Endothelial cell of umbilical vein (primary cell): ENCODE data around the gene STAG1. TPM values are rescaled to one million over a fixed set of nuclear protein-coding genes. Genes with fewer than 3 reads are reported as not detected.

Experiments used
- BruUV-seq: library from RNA; stranded (reverse); fragments of 400-500 nt; replicated peaks from 2 replicates; lab custom pipeline; 2021; lab: Mats Ljungman, UMichigan
- CTCF ChIA-PET: fragments of 300-600, 350-600 bp; sonication (Branson Sonifier 250); formaldehyde crosslinking; loops from one replicate; lab custom pipeline; 2021; ENCODE audit warnings: antibody characterized with exemption, inconsistent platforms; lab: Charles Lee
- POLR2A ChIA-PET: fragments of 300-600, 350-600 bp; sonication (Branson Sonifier 250); formaldehyde crosslinking; loops from one replicate; lab custom pipeline; 2021; ENCODE audit warnings: antibody characterized with exemption, inconsistent platforms; lab: Charles Lee
- DNase-seq: peaks from one replicate; pipeline ENCODE4 v3.0.0-alpha.2; 2011; ENCODE audit warnings: low read depth, low spot score
- FAIRE-seq: peaks from 2 replicates; lab custom pipeline; 2011; peaks lifted over from hg19 to GRCh38; lab: Jason Lieb, UNC
- H2AFZ ChIP-seq: 2 replicates; pipeline ENCODE4 v1.6.0; 2012; ENCODE audit warnings: low read depth, low read length, control low read depth, inconsistent platforms
- H3K27ac ChIP-seq: 2 replicates; pipeline ENCODE4 v1.5.1; 2011; ENCODE audit warnings: low read depth, mild to moderate bottlenecking, control low read depth, low read length, moderate library complexity; ENCODE audit not compliant: insufficient read depth
- H3K27me3 ChIP-seq, 2 experiments: 2 replicates each; pipeline versions ENCODE4 v1.6.0 to v1.6.1; 2011; ENCODE audit warnings: low read length in 2 of 2, mixed read lengths in 1 of 2; ENCODE audit not compliant: control insufficient read depth in 2 of 2, insufficient read depth in 2 of 2
- H3K36me3 ChIP-seq, 2 experiments: 2 replicates in 1 of 2; 3 replicates in 1 of 2; pipeline ENCODE4 v1.5.1; 2011; ENCODE audit warnings: low read length in 2 of 2, mild to moderate bottlenecking in 1 of 2, moderate library complexity in 1 of 2; ENCODE audit not compliant: control insufficient read depth in 2 of 2, insufficient read depth in 2 of 2; ENCODE audit errors: extremely low read depth in 1 of 2
- H3K4me1 ChIP-seq: 3 replicates; pipeline ENCODE4 v1.5.1; 2011; ENCODE audit warnings: mild to moderate bottlenecking, low read length; ENCODE audit not compliant: control insufficient read depth, insufficient read depth; ENCODE audit errors: extremely low read depth
- H3K4me2 ChIP-seq: 2 replicates; pipeline ENCODE4 v1.6.1; 2011; ENCODE audit warnings: low read length, control low read depth, mixed read lengths; ENCODE audit not compliant: insufficient read depth
- H3K4me3 ChIP-seq, 3 experiments: fragments of 200-600 bp in 1 of 3; sonication (generic), shearing (Covaris generic) in 1 of 3; replicated peaks in 1 of 3; 2 replicates each; pipeline ENCODE4 v1.5.1; 2011 to 2016; ENCODE audit warnings: control low read depth in 3 of 3, low read length in 3 of 3, mild to moderate bottlenecking in 2 of 3, inconsistent platforms in 1 of 3, low read depth in 1 of 3, moderate library complexity in 1 of 3; ENCODE audit not compliant: insufficient read depth in 1 of 3
- H3K79me2 ChIP-seq: 2 replicates; pipeline ENCODE4 v1.6.0; 2012; ENCODE audit warnings: low read length, inconsistent platforms; ENCODE audit not compliant: control insufficient read depth, insufficient read depth
- H3K9ac ChIP-seq: replicated peaks from 2 replicates; pipeline ENCODE3; 2011; ENCODE audit warnings: low read length, control low read depth; ENCODE audit not compliant: insufficient read depth; ENCODE audit errors: extremely low read depth
- H3K9me1 ChIP-seq: replicated peaks from 3 replicates; pipeline ENCODE4 v1.6.0; 2011; ENCODE audit warnings: mild to moderate bottlenecking, low read length; ENCODE audit not compliant: control insufficient read depth, insufficient read depth; ENCODE audit errors: extremely low read depth
- H3K9me3 ChIP-seq: replicated peaks from 2 replicates; pipeline ENCODE4 v1.5.1; 2012; ENCODE audit warnings: low read length, inconsistent platforms; ENCODE audit not compliant: control insufficient read depth, insufficient read depth
- H4K20me1 ChIP-seq: replicated peaks from 2 replicates; pipeline ENCODE3; 2011; ENCODE audit warnings: mild to moderate bottlenecking, low read length; ENCODE audit not compliant: control insufficient read depth, insufficient read depth; ENCODE audit errors: extremely low read depth
- EZH2 ChIP-seq: IDR thresholded peaks from 2 replicates; pipeline ENCODE4 v1.6.1; 2012; ENCODE audit warnings: borderline replicate concordance, low read depth, mild to moderate bottlenecking, moderate library complexity, low read length, inconsistent platforms; ENCODE audit not compliant: severe bottlenecking
- FOS ChIP-seq: IDR thresholded peaks from 2 replicates; pipeline ENCODE4 v1.6.1; 2011; ENCODE audit warnings: mild to moderate bottlenecking, low read length, moderate library complexity, borderline replicate concordance; ENCODE audit not compliant: insufficient read depth
- GATA2 ChIP-seq: IDR thresholded peaks from 2 replicates; pipeline ENCODE4 v1.7.0; 2011; ENCODE audit warnings: low read depth, mild to moderate bottlenecking, moderate library complexity, mixed read lengths, low read length; ENCODE audit not compliant: insufficient read length, insufficient read depth
- JUN ChIP-seq: IDR thresholded peaks from 2 replicates; pipeline ENCODE4 v1.6.1; 2011; ENCODE audit warnings: borderline replicate concordance, low read depth; ENCODE audit not compliant: insufficient read length, insufficient read depth
- MYC ChIP-seq: IDR thresholded peaks from one replicate; pipeline ENCODE4 v1.6.1; 2011; ENCODE audit warnings: mild to moderate bottlenecking, low read depth, low read length
- POLR2A ChIP-seq: IDR thresholded peaks from 2 replicates; pipeline ENCODE4 v1.6.1; 2012; ENCODE audit warnings: low read depth, mild to moderate bottlenecking, control low read depth, low read length
- POLR2AphosphoS5 ChIP-seq: IDR thresholded peaks from 2 replicates; pipeline ENCODE4 v1.6.1; 2012; ENCODE audit warnings: low read depth, mild to moderate bottlenecking, control low read depth, low read length, moderate library complexity; ENCODE audit not compliant: insufficient read depth
- dilution Hi-C: fragments of 300-500 bp; cut with MboI; formaldehyde crosslinking; loops from one replicate; pipeline ENCODE4 v1.15.0; 2019; ENCODE audit warnings: low sequenced_read_pairs; ENCODE audit not compliant: extremely low pct_ligation_motif_present
- intact Hi-C: fragments of 100-400 bp; cut with micrococcal nuclease; formaldehyde crosslinking; loops from one replicate; pipeline ENCODE4 v1.10.0; 2022
- polyA plus RNA-seq, 4 experiments: library from polyadenylated mRNA; depleted of rRNA in 3 of 4; stranded (reverse) in 3 of 4; unstranded in 1 of 4; fragments of >200 nt; gene quantifications; 2 replicates each; pipeline versions ENCODE4 v1.2.1 to v1.2.3, GENCODE V29; 2011 to 2012; ENCODE audit warnings: missing spikeins in 1 of 4
- total RNA-seq: library from RNA; stranded (reverse); gene quantifications from 2 replicates; pipeline ENCODE4 v1.2.3, GENCODE V29; 2021
- TF ChIP-seq, protein P1 (sequence below), 2 donors: IDR thresholded peaks; 1 replicate in 1 of 2; 2 replicates in 1 of 2; pipeline ENCODE4 v1.5.1; 2011; ENCODE audit warnings: low read length in 2 of 2, mild to moderate bottlenecking in 2 of 2, moderate library complexity in 2 of 2, control low read depth in 1 of 2, inconsistent platforms in 1 of 2, low read depth in 1 of 2; ENCODE audit not compliant: insufficient read depth in 1 of 2; ENCODE audit errors: extremely low read depth in 1 of 2
- TF ChIP-seq, protein P2 (sequence below): IDR thresholded peaks from 2 replicates; pipeline ENCODE4 v1.6.1; 2011; ENCODE audit not compliant: insufficient read depth, insufficient read length

The STAG1 gene
- total and polyA plus RNA-seq, 2 donors (not counting 3 experiments of a cell fraction or from before 2014, with no cell fraction given), result 7.4 to 42.1 TPM

DNA sequence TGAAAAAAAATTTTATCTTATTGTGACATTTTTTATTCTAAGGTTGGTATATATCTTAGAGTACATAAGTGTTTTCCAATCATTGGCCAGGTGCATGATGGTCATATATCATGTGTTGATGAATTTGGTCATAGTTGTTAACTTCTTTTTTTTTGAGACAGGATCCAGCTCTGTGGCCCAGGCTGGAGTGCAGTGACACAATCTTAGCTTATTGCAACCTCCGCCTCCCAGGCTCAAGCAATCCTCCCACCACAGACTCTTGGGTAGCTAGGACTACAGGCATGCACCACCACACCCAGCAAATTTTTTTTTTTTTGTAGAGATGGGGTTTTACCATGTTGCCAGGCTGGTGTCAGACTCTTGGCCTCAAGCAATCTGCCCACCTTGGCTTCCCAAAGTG is 458.0 kb downstream of the STAG1 start:
- Histone ChIP-seq H3K9ac (no peak overlapping the region), H3K27ac (no peak overlapping the region), H3K4me3 (no peak overlapping the region), H2AFZ (no peak overlapping the region), H3K79me2 (no peaks in the 10 kb centered on the region), H3K9me1 (no peaks in the 10 kb centered on the region), H3K4me1 (no peaks in the 10 kb centered on the region), H3K36me3 (peaks cover 3 to 5% of the 10 kb centered on the region in 2 experiments), H3K4me2 (no peak overlapping the region), H3K27me3 (no peaks in the 10 kb centered on the region), H4K20me1 (no peaks in the 10 kb centered on the region), H3K9me3 (no peaks in the 10 kb centered on the region)
- no peak for DNase-seq
- POLR2A ChIA-PET, result no interaction called here
- intact Hi-C loops, result no loop called here
- TF ChIP-seq EZH2, result no peak
- TF ChIP-seq, protein P1, sequence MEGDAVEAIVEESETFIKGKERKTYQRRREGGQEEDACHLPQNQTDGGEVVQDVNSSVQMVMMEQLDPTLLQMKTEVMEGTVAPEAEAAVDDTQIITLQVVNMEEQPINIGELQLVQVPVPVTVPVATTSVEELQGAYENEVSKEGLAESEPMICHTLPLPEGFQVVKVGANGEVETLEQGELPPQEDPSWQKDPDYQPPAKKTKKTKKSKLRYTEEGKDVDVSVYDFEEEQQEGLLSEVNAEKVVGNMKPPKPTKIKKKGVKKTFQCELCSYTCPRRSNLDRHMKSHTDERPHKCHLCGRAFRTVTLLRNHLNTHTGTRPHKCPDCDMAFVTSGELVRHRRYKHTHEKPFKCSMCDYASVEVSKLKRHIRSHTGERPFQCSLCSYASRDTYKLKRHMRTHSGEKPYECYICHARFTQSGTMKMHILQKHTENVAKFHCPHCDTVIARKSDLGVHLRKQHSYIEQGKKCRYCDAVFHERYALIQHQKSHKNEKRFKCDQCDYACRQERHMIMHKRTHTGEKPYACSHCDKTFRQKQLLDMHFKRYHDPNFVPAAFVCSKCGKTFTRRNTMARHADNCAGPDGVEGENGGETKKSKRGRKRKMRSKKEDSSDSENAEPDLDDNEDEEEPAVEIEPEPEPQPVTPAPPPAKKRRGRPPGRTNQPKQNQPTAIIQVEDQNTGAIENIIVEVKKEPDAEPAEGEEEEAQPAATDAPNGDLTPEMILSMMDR (IDR thresholded peaks at IDR 0.05; ENCODE audit: extremely low read depth in 1 of 2, insufficient read depth in 1 of 2, low read depth in 1 of 2, low read length in 2 of 2), result no peak
- dilution Hi-C loops, result no loop called here
- FAIRE-seq, result no peak
- BruUV-seq, result no TSS peak
- CTCF ChIA-PET, result interaction anchor here (1.7 to 1.9 kb wide), 3 partner anchors 12 to 458 kb away, joined by 4 to 8 read pairs (median 7); partner anchors contain the start of gene STAG1

DNA sequence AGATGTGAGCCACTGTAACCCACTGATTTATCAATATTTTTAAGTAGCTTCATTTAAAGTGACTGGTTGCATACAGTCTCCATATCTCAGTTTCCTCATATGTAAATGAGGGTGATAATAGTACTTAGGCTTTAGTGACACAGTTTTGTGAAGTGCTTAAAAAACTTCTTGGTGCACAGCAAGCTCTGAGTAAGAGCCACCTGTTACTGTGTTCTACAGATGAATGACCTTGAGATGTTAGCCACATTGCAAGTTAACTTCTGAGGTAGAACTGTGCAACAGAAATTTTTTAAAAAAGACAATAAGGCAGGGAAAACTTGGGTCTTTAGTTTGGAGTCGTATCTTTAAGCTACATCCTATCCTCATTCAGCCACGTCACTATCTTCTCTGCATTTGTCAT is 458.9 kb downstream of the STAG1 start:
- dilution Hi-C loops, result no loop called here
- Histone ChIP-seq H3K4me3 (no peak overlapping the region), H3K36me3 (peaks cover 3 to 5% of the 10 kb centered on the region in 2 experiments), H3K4me2 (no peak overlapping the region), H3K4me1 (no peaks in the 10 kb centered on the region), H3K27me3 (no peaks in the 10 kb centered on the region), H3K79me2 (no peaks in the 10 kb centered on the region), H4K20me1 (no peaks in the 10 kb centered on the region), H3K9me3 (no peaks in the 10 kb centered on the region), H3K9me1 (no peaks in the 10 kb centered on the region), H2AFZ (no peak overlapping the region), H3K9ac (no peak overlapping the region), H3K27ac (no peak overlapping the region)
- POLR2A ChIA-PET, result no interaction called here
- CTCF ChIA-PET, result interaction anchor here (1.1 to 1.9 kb wide), 6 partner anchors 11 to 459 kb away, joined by 3 to 8 read pairs (median 4); partner anchors contain the start of gene STAG1
- no peak for TF ChIP-seq EZH2
- TF ChIP-seq JUN, result no peak
- TF ChIP-seq, protein P1 (IDR thresholded peaks at IDR 0.05; ENCODE audit: extremely low read depth in 1 of 2, insufficient read depth in 1 of 2, low read depth in 1 of 2, low read length in 2 of 2), result no peak
- TF ChIP-seq FOS, result no peak
- TF ChIP-seq, protein P2, sequence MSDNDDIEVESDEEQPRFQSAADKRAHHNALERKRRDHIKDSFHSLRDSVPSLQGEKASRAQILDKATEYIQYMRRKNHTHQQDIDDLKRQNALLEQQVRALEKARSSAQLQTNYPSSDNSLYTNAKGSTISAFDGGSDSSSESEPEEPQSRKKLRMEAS, result no peak
- no peak for TF ChIP-seq POLR2AphosphoS5
- TF ChIP-seq GATA2, result no peak
- no peak for TF ChIP-seq POLR2A
- no peak for TF ChIP-seq MYC
- intact Hi-C loops, result no loop called here
- BruUV-seq, result no TSS peak
- no peak for DNase-seq
- FAIRE-seq, result no peak
